Activated CD4-positive, alpha-beta memory T cell treated with anti-CD3 and anti-CD28 coated beads for 36 hours (primary cell): ENCODE data around the gene KATNBL1. TPM values are rescaled to one million over a fixed set of nuclear protein-coding genes. Genes with fewer than 3 reads are reported as not detected.
"Not testable (repeated sequence)": the region's sequence is repeated elsewhere in the genome, so short reads cannot be mapped to it uniquely, and the experiment has no call there.

ENCODE experiments used
- CTCF ChIA-PET: fragments of 350-600 bp; sonication (Branson Sonifier 250); formaldehyde crosslinking; loops from one replicate; lab custom pipeline; 2021; ENCODE audit warnings: antibody characterized with exemption, inconsistent platforms; lab: Charles Lee
- POLR2A ChIA-PET: fragments of 350-600 bp; sonication (Branson Sonifier 250); formaldehyde crosslinking; loops from one replicate; lab custom pipeline; 2021; ENCODE audit warnings: antibody characterized with exemption; lab: Charles Lee
- DNase-seq: peaks from one replicate; pipeline ENCODE4 v3.0.0-alpha.2; 2020
- H3K27ac Mint-ChIP-seq: one replicate; pipeline ENCODE4 v1.8.0; 2021; ENCODE audit warnings: mixed read lengths
- H3K27me3 Mint-ChIP-seq: one replicate; pipeline ENCODE4 v1.8.0; 2021; ENCODE audit warnings: mixed read lengths
- H3K36me3 Mint-ChIP-seq: one replicate; pipeline ENCODE4 v1.8.0; 2021; ENCODE audit warnings: mixed read lengths
- H3K4me1 Mint-ChIP-seq: one replicate; pipeline ENCODE4 v1.8.0; 2021; ENCODE audit warnings: low read depth, mixed read lengths
- H3K4me3 Mint-ChIP-seq: one replicate; pipeline ENCODE4 v1.8.0; 2021; ENCODE audit warnings: mild to moderate bottlenecking, mixed read lengths
- H3K9me3 Mint-ChIP-seq: one replicate; pipeline ENCODE4 v1.8.0; 2021; ENCODE audit warnings: mixed read lengths
- intact Hi-C: fragments of 100-400 bp; cut with micrococcal nuclease; formaldehyde crosslinking; loops from one replicate; pipeline ENCODE4 v1.15.1; 2023
- total RNA-seq, 2 experiments: library from RNA; stranded (reverse); gene quantifications; one replicate each; pipeline ENCODE4 v1.2.3, GENCODE V29; 2021

The KATNBL1 gene
- total RNA-seq, 2 experiments from 2014 or later, result 44.7 to 56.7 TPM

DNA sequence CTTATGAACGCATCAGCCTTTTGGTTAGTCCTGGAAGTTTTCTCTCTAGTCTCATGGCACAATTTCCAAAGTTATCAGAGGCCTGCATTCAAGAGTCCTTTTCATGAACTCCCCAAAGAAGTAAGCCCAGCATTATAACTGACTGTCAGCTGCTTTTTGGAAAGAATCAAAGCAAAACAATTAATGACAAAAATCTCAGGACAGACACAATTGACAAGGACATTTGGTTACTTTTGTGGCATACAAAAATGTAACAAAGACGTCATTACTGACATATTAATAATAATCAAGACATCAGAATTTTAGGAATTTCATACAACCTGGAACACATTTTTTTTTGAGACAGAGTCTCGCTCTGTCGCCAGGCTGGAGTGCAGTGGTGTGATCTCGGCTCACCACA, 21.2 kb downstream of the KATNBL1 start:
- H3K27ac Mint-ChIP-seq, result no peak overlapping the region
- peaks cover 7% of the 10 kb centered on the region for H3K4me1 Mint-ChIP-seq
- POLR2A ChIA-PET, result no interaction called here
- intact Hi-C loops, result no loop called here
- DNase-seq, result no peak
- peaks cover 10% of the 10 kb centered on the region for H3K36me3 Mint-ChIP-seq
- no peaks in the 10 kb centered on the region for H3K27me3 Mint-ChIP-seq
- H3K4me3 Mint-ChIP-seq, result no peak overlapping the region
- no peaks in the 10 kb centered on the region for H3K9me3 Mint-ChIP-seq
- CTCF ChIA-PET, result interaction anchor here (1.5 kb wide), 1 partner anchor 79 kb away, joined by 4 read pairs; no protein-coding TSS in a partner anchor

DNA sequence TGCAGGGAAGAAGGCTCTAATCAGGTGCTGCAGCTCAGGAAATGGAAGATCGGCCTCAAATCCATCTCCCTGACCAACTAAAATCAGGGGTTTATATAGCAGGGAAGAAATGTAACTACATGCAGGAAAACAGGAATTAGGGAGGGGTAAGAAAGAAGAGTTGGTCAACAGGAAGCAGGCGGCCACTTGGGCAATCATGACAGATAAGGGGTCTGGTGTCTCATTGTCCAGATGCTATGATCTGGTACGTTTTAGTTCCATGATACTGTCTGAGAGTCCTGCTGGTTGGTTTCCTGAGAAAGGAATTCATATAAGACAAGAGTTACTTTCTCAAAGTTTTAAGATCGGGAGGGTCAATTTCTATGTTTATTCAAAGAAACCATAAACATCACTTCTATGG, 24.2 kb downstream of the KATNBL1 start:
- Mint-ChIP-seq H3K4me1 (peaks cover 7% of the 10 kb centered on the region), H3K9me3 (no peaks in the 10 kb centered on the region), H3K27me3 (no peaks in the 10 kb centered on the region), H3K27ac (no peak overlapping the region), H3K4me3 (no peak overlapping the region), H3K36me3 (peaks cover 10% of the 10 kb centered on the region)
- DNase-seq, result no peak
- intact Hi-C loops, result no loop called here
- ChIA-PET POLR2A (no interaction called here), CTCF (no interaction called here)

DNA sequence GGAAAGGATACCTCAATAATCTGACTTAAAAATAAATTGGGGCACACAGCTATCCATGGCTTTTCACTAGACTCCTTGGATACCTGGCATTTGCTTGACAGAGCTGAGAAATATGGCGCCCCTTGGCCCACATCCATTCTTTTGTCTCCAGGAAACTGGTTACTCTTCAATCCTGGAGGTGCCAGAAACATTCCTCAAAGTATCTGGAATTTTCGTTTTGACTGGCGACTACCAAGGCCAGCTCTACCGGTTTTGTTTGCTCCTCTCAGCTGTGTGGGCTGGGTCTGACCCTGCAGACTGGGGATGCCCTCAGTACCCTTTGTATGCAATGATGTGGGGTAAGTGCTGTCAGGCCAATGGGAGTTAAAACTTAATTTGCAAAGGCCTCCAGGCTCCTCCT, 27.0 kb downstream of the KATNBL1 start:
- CTCF ChIA-PET, result no interaction called here
- H3K27me3 Mint-ChIP-seq, result no peaks in the 10 kb centered on the region
- intact Hi-C loops, result no loop called here
- peaks cover 5% of the 10 kb centered on the region for H3K4me1 Mint-ChIP-seq
- POLR2A ChIA-PET, result no interaction called here
- no peak overlapping the region for H3K27ac Mint-ChIP-seq
- no peak overlapping the region for H3K4me3 Mint-ChIP-seq
- H3K36me3 Mint-ChIP-seq, result peaks cover 10% of the 10 kb centered on the region
- DNase-seq, result no peak
- H3K9me3 Mint-ChIP-seq, result no peaks in the 10 kb centered on the region

DNA sequence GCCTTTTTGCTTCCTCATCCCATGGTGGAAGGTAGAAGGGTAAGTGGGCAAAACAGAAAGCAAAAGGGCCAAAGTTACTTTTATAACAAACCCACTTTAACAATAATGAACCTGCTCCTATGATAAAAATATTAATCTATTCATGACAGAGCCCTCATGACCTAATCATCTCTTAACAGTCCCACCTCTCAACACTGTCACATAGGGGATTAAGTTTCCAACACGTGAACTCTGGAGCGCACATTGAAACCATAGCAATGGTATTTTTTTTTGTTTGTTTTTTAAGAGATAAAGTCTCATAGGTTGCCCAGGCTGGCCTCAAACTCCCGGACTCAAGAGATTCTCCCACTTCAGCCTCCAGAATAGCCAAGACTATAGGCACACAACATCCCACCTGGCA, 30.7 kb downstream of the KATNBL1 start:
- Mint-ChIP-seq H3K36me3 (peaks cover 7% of the 10 kb centered on the region), H3K27ac (no peak overlapping the region), H3K4me1 (peaks cover 5% of the 10 kb centered on the region), H3K9me3 (peaks cover 6% of the 10 kb centered on the region), H3K27me3 (no peaks in the 10 kb centered on the region), H3K4me3 (no peak overlapping the region)
- no peak for DNase-seq
- POLR2A ChIA-PET, result no interaction called here
- CTCF ChIA-PET, result no interaction called here
- intact Hi-C loops, result no loop called here

DNA sequence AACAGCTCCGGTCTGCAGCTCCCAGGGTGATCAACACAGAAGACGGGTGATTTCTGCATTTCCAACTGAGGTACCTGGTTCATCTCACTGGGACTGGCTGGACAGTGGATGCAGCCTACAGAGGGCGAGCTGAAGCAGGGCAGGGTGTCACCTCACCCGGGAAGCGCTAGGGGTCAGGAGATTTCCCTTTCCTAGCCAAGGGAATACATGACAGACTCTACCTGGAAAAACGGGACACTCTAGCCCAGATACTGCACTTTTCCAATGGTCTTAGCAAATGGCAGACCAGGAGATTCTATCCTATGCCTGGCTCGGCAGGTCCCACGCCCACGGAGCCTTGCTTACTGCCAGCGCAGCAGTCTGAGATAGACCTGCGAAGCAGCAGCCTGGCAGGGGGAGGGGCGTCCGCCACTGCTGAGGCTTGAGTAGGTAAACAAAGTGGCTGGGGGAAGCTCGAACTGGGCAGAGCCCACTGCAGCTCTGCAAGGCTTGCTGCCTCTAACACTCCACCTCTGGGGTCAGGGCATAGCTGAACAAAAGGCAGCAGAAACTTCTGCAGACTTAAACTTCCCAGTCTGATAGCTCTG, 43.8 kb downstream of the KATNBL1 start:
- H3K27me3 Mint-ChIP-seq, H3K27ac Mint-ChIP-seq, POLR2A ChIA-PET, intact Hi-C loops, H3K4me3 Mint-ChIP-seq, DNase-seq, CTCF ChIA-PET: not testable (repeated sequence)
- H3K36me3 Mint-ChIP-seq, result peaks cover 54% of the 10 kb centered on the region
- peaks cover 26% of the 10 kb centered on the region for H3K9me3 Mint-ChIP-seq
- peaks cover 13% of the 10 kb centered on the region for H3K4me1 Mint-ChIP-seq

DNA sequence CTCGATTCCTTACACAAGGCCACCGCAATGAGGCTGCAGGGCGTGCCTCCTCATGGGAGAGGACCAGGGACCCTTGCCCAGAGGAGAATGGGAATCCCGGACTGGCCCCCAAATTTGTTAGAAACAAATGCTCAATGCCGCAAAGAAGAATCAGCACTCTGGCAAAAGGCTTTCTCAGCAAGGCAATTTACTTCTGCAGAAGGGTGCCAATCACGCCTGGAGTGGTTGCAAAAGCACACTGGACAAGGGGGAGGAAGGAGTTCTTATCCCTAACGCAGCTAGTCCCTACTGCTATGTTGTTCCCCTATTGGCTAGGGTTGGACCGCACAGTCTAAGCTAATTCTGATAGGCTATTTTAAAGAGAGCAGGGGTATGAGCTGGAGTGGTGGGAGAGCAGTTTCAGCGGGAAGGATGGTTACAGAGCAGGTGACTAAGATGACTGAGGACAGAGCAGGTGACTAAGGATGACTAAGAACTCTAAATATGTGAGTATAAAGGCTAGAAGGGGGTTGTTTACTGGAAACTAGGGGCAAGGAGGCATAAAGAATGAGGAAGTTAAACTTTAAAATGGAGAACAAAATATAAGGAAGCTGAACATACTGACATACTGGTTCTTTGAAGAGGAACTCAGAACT, 48.5 kb downstream of the KATNBL1 start:
- Mint-ChIP-seq H3K27me3 (no peaks in the 10 kb centered on the region), H3K4me3 (no peak overlapping the region), H3K27ac (no peak overlapping the region), H3K4me1 (no peaks in the 10 kb centered on the region), H3K36me3 (peaks cover 72% of the 10 kb centered on the region), H3K9me3 (peaks cover 27% of the 10 kb centered on the region)
- intact Hi-C loops, result no loop called here
- DNase-seq, result no peak
- ChIA-PET POLR2A (no interaction called here), CTCF (no interaction called here)

DNA sequence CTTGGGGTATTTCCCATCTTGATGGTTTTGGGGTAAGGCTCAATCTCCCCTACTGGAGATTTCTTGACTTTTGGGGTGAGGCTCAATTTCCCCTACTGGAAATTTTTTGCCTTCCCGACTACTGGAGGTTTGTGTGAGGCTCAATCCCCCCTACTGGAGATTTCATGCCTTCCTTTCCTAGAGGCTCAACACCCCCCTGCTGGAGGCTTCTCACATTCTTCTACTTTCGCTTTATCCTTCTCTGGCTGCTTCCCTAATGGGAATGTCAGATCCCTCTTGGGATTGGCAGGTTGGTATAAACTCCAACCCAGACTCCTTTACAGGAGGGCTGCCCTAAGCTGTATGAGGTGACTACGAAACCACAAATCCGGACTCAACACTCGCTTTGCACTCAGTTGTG, 49.2 kb downstream of the KATNBL1 start:
- Mint-ChIP-seq H3K9me3 (peaks cover 35% of the 10 kb centered on the region), H3K27ac (no peak overlapping the region), H3K36me3 (peaks cover 79% of the 10 kb centered on the region), H3K4me1 (peaks cover 2% of the 10 kb centered on the region), H3K27me3 (no peaks in the 10 kb centered on the region), H3K4me3 (no peak overlapping the region)
- POLR2A ChIA-PET, result interaction anchor here (1.4 kb wide), 1 partner anchor 206 kb away, joined by 3 read pairs; the partner anchor contains the start of gene LPCAT4
- DNase-seq, result no peak
- intact Hi-C loops, result no loop called here
- CTCF ChIA-PET, result interaction anchor here (0.6 kb wide), 1 partner anchor 55 kb away, joined by 3 read pairs; no protein-coding TSS in a partner anchor

DNA sequence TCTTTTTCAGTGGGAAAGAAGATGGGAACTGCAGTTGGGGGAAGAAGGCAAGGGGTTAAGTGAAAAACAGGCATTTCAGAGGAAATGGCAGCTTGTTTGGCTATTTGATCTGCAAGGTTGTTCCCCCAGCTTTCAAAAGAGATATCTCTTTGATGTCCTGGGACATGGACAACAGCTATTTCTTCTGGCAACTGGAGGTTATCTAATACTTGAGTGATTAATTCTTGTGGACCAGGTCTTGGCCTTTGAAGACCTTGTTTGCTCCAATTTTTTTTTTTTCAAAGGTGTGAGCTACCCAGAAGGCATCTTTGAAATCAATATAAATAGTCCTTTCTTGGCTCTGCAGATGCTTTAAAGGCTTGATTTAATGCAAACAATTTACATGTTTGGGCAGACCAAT, 51.5 kb downstream of the KATNBL1 start:
- ChIA-PET CTCF (no interaction called here), POLR2A (no interaction called here)
- H3K9me3 Mint-ChIP-seq, result peaks cover 53% of the 10 kb centered on the region
- H3K27ac Mint-ChIP-seq, result no peak overlapping the region
- intact Hi-C loops, result loop anchor here (10.0 kb wide), 1 partner anchor 46 kb away; no protein-coding TSS in a partner anchor
- H3K36me3 Mint-ChIP-seq, result peaks cover 85% of the 10 kb centered on the region
- DNase-seq, result no peak
- H3K27me3 Mint-ChIP-seq, result no peaks in the 10 kb centered on the region
- peaks cover 12% of the 10 kb centered on the region for H3K4me1 Mint-ChIP-seq
- H3K4me3 Mint-ChIP-seq, result no peak overlapping the region

DNA sequence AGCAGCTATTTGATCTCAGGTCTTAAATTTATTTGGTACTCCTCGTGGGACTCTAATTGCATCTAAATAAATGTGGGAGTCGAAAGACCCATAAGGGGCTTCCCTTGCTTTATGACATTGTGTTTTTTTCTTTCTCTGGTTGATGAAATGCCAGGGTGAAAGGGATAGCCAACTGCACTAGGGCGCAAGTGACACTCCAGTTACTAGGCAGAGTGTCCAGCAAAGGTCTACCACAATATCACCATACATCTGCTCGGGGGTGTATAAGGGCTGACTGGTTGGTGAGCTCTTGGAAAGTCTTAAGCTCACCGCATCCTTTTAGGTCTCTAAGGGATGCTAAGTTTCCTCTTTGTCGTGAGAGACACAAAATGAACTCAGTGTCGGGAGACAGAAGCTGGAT, 54.0 kb downstream of the KATNBL1 start:
- Mint-ChIP-seq H3K36me3 (peaks cover 73% of the 10 kb centered on the region), H3K27ac (peak overlapping the region; percentile 38), H3K4me3 (no peak overlapping the region), H3K9me3 (peaks cover 35% of the 10 kb centered on the region), H3K27me3 (no peaks in the 10 kb centered on the region), H3K4me1 (peaks cover 12% of the 10 kb centered on the region)
- intact Hi-C loops, result loop anchor here (2.0 to 10.0 kb wide), 2 partner anchors 49 to 53 kb away; partner anchors contain the start of gene PGBD4
- DNase-seq, result no peak
- ChIA-PET POLR2A (no interaction called here), CTCF (interaction anchor here (1.1 to 1.5 kb wide), 4 partner anchors 9 to 86 kb away, joined by 3 to 4 read pairs (median 4); partner anchors contain the start of gene KATNBL1)

DNA sequence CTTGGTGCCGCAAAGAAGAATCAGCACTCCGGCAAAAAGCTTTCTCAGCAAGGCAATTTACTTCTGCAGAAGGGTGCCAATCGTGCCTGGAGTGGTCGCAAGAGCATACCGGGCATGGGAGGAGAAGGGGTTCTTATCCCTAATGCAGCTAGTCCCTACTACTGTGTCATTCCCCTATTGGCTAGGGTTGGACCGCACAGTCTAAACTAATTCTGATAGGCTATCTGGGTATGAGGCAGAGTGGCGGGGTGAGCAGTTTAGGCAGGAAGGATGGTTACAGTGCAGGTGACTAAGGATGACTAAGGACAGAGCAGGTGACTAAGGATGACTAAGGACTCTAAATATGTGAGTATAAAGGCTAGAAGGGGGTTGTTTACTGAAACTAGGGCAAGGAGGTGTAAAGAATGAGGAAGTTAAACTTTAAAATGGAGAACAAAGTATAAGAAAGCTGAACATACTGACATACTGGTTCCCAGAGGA, 55.1 kb downstream of the KATNBL1 start:
- H3K9me3 Mint-ChIP-seq, result peaks cover 33% of the 10 kb centered on the region
- H3K4me3 Mint-ChIP-seq, result no peak overlapping the region
- no peaks in the 10 kb centered on the region for H3K27me3 Mint-ChIP-seq
- POLR2A ChIA-PET, result no interaction called here
- CTCF ChIA-PET, result interaction anchor here (1.1 to 1.7 kb wide), 2 partner anchors 19 to 44 kb away, joined by 4 to 5 read pairs; no protein-coding TSS in a partner anchor
- peaks cover 64% of the 10 kb centered on the region for H3K36me3 Mint-ChIP-seq
- intact Hi-C loops, result loop anchor here (2.0 to 10.0 kb wide), 2 partner anchors 50 to 52 kb away; partner anchors contain the start of gene PGBD4
- peak overlapping the region; percentile 74 for H3K27ac Mint-ChIP-seq
- H3K4me1 Mint-ChIP-seq, result peaks cover 12% of the 10 kb centered on the region
- peak; percentile 21 for DNase-seq

DNA sequence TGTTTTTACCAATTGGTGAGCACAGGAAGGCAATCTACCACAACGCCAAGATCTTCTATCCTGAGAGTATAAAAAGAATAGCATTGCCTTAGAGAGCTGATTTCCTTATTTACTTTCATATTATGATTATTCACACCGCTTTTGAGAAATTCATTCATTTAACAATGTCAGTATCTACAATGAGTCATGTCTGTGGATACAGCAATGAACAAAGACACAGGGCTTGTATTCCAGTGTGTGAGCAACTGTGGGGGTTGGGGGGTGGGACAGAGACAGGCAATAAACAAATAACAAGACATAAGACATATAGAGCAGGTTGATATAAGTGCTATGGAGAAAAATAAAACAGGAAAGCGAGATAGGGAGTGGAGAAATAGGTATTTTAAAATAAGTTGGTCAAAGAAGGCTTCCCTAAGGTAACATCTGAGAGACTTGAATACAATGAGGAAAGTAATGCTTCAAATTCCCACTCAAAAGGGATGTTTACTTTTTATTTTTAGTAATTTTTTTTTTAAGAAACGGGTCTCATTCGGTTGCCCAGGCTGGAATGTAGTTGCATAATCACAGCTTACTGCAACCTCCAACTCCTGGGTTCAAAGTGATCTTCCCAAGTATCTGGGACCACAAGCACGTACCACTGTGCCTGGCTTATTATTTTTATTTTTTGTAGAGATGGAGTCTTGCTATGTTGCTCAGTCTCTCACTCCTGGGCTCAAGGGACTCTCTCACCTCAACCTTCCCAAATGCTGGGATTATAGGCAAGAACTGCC, 62.3 kb downstream of the KATNBL1 start:
- peaks cover 23% of the 10 kb centered on the region for H3K36me3 Mint-ChIP-seq
- no peak overlapping the region for H3K27ac Mint-ChIP-seq
- intact Hi-C loops, result no loop called here
- ChIA-PET POLR2A (no interaction called here), CTCF (interaction anchor here (0.8 kb wide), 1 partner anchor 15 kb away, joined by 3 read pairs; no protein-coding TSS in a partner anchor)
- no peaks in the 10 kb centered on the region for H3K27me3 Mint-ChIP-seq
- no peaks in the 10 kb centered on the region for H3K9me3 Mint-ChIP-seq
- no peaks in the 10 kb centered on the region for H3K4me1 Mint-ChIP-seq
- no peak overlapping the region for H3K4me3 Mint-ChIP-seq
- DNase-seq, result no peak

DNA sequence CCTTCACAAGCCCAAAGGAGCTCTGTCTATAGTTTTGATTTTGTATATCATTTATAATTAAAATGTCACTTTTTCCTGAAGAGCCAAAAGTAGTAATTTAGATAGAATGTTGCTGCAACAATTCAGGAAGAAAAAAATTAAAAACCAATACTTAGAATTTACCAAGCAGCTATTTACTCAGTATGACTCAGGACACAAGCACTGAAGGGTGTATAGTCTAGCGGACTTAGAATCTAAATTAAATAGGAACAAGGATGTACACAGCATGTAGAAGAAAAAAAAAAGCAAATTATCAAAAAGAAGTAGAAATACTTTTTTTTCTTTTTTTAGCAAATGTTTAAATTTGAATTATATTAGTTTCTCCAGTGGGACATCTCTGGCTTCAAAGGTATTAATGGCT, 76.4 kb downstream of the KATNBL1 start:
- Mint-ChIP-seq H3K36me3 (peaks cover 2% of the 10 kb centered on the region), H3K9me3 (no peaks in the 10 kb centered on the region), H3K27me3 (no peaks in the 10 kb centered on the region), H3K4me1 (no peaks in the 10 kb centered on the region), H3K27ac (no peak overlapping the region), H3K4me3 (no peak overlapping the region)
- intact Hi-C loops, result no loop called here
- no peak for DNase-seq
- ChIA-PET POLR2A (no interaction called here), CTCF (no interaction called here)
